ENCODE results near the gene SMIM27. TPM values are rescaled to one million over a fixed set of nuclear protein-coding genes. Genes with fewer than 3 reads are reported as not detected.

The SMIM27 gene
- total and polyA plus RNA-seq, 2 of the 13 experiments (the other 11 are each of a cell fraction or from before 2014, with no cell fraction given): 17.9 to 19.0 TPM

DNA sequence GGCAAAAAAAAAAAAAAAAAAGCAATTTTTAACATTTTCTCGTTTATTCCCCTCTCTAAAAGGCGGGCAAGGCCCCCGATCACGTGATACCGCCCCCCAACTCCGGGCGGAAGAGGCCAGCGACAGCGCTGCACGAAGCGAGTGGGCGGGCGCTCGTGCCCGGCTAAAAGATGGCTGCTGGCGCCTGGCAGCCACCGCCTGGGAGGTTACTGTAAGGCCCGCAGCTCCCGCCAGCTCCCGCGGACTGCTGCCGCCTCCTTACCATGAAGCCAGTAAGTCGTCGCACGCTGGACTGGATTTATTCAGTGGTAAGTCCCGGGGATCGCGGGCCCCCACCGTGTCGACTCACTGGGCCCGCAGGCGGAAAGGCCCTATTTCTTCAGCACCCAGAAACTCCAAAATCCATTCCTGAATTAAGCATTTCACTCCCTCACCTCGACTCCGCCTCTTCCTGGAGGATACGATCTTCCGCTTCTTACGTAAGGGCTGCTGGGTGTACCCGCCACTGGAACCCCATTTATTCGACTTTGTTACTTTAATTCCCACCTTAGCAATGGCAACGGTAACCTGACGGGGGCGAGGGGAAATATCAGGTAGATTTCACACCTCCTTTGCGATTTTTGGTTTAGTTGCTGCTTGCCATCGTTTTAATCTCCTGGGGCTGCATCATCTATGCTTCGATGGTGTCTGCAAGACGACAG lies at the start of gene SMIM27, which contains the start of gene TOPORS (continued):
- TF ChIP-seq KDM5B (CRISPR knock-in tag; IDR thresholded peaks at IDR 0.05; ENCODE audit: borderline replicate concordance) (peak; percentile 55; the same call in 1 of the 2 replicates), ZNF607 (CRISPR knock-in tag; IDR thresholded peaks at IDR 0.05; ENCODE audit: borderline replicate concordance) (no peak), MEIS1 (CRISPR knock-in tag; IDR thresholded peaks at IDR 0.05; ENCODE audit: borderline replicate concordance) (peak; percentile 64; the same call in 1 of the 2 replicates), MBNL3 (CRISPR knock-in tag; conservative IDR thresholded peaks at IDR 0.05) (no peak), ZNF7 (CRISPR knock-in tag; IDR thresholded peaks at IDR 0.05) (no peak), CEBPG (CRISPR knock-in tag; IDR thresholded peaks at IDR 0.05) (peak; percentile 71), ELF1 (CRISPR knock-in tag; IDR thresholded peaks at IDR 0.05) (peak; percentile 98), KAT2B (IDR thresholded peaks at IDR 0.05; ENCODE audit: borderline replicate concordance, low read depth, low read length) (no peak), BRCA1 (CRISPR knock-in tag; IDR thresholded peaks at IDR 0.05) (no peak), NCOA2 (CRISPR knock-in tag; IDR thresholded peaks at IDR 0.05) (no peak; the same call in 1 of the 2 replicates), ZNF878 (CRISPR knock-in tag; IDR thresholded peaks at IDR 0.05) (no peak), JUND (CRISPR knock-in tag; IDR thresholded peaks at IDR 0.05) (no peak), ZNF253 (CRISPR knock-in tag; IDR thresholded peaks at IDR 0.05; ENCODE audit: borderline replicate concordance) (no peak), ZBTB42 (CRISPR knock-in tag; IDR thresholded peaks at IDR 0.05) (peak; percentile 81; the same call in 1 of the 2 replicates), CBFB (CRISPR knock-in tag; IDR thresholded peaks at IDR 0.05) (peak; percentile 63; the same call in 1 of the 2 replicates), SCMH1 (CRISPR knock-in tag; IDR thresholded peaks at IDR 0.05; ENCODE audit: borderline replicate concordance) (no peak)
- TF ChIP-seq, protein P1, sequence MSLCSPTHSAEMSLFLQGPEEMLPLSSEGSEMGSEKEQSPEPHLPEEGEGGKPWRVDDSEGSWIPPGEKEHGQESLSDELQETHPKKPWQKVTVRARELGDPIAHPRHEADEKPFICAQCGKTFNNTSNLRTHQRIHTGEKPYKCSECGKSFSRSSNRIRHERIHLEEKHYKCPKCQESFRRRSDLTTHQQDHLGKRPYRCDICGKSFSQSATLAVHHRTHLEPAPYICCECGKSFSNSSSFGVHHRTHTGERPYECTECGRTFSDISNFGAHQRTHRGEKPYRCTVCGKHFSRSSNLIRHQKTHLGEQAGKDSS (CRISPR knock-in tag; IDR thresholded peaks at IDR 0.05; ENCODE audit: borderline replicate concordance, low read depth): peak; percentile 54; the same call in 1 of the 2 replicates
- TF ChIP-seq, protein P2, sequence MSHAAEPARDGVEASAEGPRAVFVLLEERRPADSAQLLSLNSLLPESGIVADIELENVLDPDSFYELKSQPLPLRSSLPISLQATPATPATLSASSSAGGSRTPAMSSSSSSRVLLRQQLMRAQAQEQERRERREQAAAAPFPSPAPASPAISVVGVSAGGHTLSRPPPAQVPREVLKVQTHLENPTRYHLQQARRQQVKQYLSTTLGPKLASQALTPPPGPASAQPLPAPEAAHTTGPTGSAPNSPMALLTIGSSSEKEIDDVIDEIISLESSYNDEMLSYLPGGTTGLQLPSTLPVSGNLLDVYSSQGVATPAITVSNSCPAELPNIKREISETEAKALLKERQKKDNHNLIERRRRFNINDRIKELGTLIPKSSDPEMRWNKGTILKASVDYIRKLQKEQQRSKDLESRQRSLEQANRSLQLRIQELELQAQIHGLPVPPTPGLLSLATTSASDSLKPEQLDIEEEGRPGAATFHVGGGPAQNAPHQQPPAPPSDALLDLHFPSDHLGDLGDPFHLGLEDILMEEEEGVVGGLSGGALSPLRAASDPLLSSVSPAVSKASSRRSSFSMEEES (CRISPR knock-in tag; IDR thresholded peaks at IDR 0.05): peak; percentile 67
- TF ChIP-seq, protein P3, sequence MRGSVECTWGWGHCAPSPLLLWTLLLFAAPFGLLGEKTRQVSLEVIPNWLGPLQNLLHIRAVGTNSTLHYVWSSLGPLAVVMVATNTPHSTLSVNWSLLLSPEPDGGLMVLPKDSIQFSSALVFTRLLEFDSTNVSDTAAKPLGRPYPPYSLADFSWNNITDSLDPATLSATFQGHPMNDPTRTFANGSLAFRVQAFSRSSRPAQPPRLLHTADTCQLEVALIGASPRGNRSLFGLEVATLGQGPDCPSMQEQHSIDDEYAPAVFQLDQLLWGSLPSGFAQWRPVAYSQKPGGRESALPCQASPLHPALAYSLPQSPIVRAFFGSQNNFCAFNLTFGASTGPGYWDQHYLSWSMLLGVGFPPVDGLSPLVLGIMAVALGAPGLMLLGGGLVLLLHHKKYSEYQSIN (CRISPR knock-in tag; IDR thresholded peaks at IDR 0.05; ENCODE audit: borderline replicate concordance): no peak
- TF ChIP-seq, protein P4, sequence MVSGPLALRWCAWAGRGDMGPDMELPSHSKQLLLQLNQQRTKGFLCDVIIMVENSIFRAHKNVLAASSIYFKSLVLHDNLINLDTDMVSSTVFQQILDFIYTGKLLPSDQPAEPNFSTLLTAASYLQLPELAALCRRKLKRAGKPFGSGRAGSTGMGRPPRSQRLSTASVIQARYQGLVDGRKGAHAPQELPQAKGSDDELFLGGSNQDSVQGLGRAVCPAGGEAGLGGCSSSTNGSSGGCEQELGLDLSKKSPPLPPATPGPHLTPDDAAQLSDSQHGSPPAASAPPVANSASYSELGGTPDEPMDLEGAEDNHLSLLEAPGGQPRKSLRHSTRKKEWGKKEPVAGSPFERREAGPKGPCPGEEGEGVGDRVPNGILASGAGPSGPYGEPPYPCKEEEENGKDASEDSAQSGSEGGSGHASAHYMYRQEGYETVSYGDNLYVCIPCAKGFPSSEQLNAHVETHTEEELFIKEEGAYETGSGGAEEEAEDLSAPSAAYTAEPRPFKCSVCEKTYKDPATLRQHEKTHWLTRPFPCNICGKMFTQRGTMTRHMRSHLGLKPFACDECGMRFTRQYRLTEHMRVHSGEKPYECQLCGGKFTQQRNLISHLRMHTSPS (CRISPR knock-in tag; IDR thresholded peaks at IDR 0.05; ENCODE audit: low read depth): no peak
- TF ChIP-seq, protein P5, sequence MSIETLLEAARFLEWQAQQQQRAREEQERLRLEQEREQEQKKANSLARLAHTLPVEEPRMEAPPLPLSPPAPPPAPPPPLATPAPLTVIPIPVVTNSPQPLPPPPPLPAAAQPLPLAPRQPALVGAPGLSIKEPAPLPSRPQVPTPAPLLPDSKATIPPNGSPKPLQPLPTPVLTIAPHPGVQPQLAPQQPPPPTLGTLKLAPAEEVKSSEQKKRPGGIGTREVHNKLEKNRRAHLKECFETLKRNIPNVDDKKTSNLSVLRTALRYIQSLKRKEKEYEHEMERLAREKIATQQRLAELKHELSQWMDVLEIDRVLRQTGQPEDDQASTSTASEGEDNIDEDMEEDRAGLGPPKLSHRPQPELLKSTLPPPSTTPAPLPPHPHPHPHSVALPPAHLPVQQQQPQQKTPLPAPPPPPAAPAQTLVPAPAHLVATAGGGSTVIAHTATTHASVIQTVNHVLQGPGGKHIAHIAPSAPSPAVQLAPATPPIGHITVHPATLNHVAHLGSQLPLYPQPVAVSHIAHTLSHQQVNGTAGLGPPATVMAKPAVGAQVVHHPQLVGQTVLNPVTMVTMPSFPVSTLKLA (IDR thresholded peaks at IDR 0.05): peak; percentile 28; the same call in 1 of the 2 replicates

Data from HepG2 (cell line).